GM18508 (cell line): ENCODE results near the gene ZFHX2.

Source experiments
- ATAC-seq: cut with Tn5 transposase; IDR thresholded peaks from one replicate; pipeline ENCODE4 v1.9.1; 2021; ENCODE audit warnings: moderate number of reproducible peaks; ENCODE audit not compliant: insufficient read depth, unreplicated experiment

The ZFHX2 gene

DNA sequence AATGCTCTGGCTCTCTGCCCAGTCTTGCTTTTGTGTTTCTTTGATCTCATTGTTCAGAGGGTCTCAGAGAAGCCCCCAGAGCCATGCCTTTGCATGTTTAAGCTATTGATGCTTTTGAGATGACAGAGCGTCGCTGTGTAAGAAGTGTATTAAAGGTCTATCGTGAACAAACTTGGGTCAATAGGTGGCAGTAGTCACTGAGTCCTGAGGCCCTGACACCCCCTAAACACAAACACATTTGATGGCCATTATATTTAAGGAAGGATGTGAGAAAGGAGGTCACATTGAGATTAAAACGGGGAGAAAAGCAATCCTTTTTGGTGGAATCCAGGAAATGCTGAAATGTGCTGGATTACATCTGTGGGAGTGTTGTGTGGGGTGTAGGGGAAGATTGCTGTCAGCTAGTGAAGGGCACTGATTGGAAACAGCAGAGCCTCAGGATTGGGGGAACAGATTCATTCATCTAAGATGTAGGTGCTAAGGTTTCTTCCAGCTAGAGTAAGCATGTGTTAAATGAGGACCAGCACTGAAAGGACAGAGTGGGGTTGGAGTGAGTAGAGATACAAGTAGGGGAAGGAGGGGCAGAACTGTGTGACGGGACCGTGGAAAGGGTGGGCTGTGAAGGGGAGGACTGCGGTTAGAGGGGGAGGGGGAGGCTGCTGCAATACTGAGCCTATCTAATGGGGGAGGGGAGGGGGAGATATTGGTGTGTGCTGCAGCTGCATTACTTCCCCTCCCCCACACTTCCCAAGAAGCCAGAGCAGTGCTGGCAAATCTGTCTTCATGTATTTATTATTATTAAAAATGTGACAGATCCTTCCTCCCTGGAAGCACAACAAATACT lies 69.4 kb downstream of the ZFHX2 start:
- ATAC-seq = no peak

DNA sequence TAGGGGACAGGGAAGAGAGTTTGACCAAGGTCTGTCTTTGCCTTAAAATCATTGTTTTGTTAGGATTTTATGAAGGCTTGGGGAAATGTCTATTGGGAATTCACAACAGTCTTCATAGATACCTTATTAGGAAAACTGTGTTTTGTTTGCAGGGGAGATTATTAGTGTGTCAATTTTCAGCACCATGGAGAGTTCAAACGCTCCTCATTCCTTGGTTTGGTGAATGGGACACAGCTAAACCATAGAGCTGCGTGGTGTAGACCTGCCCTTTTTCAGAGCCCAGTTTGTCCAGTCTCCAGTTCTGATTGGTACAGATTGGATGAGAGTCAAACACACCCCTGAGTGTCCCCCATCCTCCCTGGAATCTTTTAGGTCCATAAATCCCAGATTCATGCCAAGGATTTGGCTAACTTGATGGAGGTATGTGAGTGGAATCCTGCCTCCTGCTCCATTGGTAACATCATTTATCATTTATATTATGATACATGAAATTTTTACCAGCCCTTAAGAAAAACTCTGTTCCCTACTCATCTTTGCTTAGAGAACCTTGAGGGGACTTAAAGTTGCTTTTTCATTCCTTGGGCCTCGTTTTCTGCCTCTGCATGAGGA lies 70.1 kb downstream of the ZFHX2 start:
- ATAC-seq = no peak

DNA sequence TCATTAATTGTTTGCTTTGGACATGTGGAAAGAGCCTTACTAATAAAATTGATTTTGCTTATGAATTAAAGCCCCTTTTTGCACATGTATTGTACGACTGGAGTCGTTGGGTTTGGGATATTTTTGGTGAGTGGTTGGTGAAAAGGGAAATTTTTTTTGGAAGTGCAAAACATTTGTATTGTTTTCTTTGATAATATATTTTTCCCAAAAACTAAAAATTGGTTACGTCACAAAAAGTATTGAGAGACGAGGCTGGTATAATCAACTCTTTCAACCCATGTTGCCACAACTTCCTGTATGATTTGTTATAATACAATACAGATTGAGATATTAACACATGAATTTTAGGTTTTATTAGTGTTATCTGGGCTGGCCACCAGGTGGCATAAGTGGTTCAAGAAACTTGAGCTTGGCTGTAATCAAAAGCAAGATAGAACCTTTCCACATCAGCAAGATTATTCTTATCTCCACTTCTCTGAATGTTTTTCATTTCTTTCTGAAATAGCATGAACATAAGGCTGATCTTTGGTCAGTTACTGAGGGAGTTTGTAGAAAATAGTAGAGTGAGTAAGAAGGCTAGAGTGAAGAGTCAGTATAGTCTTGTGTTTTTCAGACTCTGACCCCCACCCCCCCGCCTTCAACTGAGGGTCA lies 73.3 kb downstream of the ZFHX2 start:
- no peak for ATAC-seq

DNA sequence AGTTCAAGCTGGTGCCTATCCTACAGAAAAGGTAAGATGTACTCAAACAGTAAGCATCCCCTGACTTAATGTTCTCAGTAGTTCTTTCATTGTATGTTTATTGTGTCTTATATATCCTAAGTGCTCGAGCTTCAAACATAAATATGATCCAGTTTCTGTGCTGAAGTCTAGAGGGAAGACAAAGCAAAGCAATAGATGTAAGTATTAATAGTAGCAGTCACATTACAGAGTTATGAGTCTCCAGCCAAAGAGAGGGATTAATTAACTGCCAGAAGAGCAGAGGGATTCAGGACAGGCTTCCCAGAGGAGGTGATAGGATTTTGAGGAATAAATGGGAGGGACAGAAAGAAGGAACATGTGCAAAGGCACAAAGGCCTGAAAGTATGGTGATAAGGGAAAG lies 80.6 kb downstream of the ZFHX2 start:
- no peak for ATAC-seq
